DOHH2 (cell line): ENCODE measurements around the gene PHF13.

Experiments used
- EZH2phosphoT487 ChIP-seq: fragments of 200-600 bp; sonication (generic); IDR thresholded peaks from 2 replicates; pipeline ENCODE4 v1.6.1; 2017; ENCODE audit warnings: borderline replicate concordance, mild to moderate bottlenecking, antibody characterized with exemption, low read length, moderate library complexity, mixed read lengths
- TF ChIP-seq, protein P1 (sequence below): fragments of 200-600 bp; sonication (generic); IDR thresholded peaks from one replicate; pipeline ENCODE4 v1.5.1; 2014; ENCODE audit warnings: antibody characterized with exemption, mild to moderate bottlenecking, low read depth, low read length; ENCODE audit not compliant: poor library complexity, severe bottlenecking

DNA sequence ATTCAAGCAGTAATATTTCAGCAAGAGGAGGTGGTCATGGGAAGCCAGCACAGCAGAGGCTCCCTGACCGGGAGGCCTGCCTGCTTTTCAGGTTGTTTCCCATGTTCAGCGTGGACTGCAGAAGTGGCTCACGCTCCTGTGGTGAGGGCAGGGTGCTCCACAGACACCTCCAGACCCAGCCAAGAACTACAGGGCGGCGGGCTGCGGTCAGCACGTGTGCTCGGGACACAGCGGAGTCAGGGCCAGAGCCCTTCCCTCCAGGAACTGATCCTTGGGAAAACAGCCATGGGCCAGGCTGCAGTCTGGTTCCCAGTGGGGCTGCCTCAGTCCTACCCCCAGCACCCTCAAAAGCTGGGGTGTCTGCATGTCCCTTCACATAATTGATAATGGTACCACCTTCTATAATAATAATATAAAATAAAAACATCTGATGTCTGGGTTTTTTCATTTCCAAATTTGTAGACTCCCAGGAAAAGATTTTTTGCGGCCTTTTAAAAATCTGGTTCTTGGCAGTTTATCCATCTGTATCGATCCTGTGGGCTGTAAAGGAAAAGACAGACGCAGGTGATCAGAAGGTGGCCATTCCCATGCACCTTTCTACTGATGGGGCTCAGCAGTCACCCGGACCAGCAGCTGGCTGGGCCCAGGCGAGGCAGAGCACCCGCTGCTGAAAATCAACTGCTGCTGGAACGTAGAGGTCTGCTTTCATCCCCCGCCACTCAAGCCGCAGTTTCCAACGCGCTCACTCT is 21.8 kb downstream of the PHF13 start:
- TF ChIP-seq, protein P1, sequence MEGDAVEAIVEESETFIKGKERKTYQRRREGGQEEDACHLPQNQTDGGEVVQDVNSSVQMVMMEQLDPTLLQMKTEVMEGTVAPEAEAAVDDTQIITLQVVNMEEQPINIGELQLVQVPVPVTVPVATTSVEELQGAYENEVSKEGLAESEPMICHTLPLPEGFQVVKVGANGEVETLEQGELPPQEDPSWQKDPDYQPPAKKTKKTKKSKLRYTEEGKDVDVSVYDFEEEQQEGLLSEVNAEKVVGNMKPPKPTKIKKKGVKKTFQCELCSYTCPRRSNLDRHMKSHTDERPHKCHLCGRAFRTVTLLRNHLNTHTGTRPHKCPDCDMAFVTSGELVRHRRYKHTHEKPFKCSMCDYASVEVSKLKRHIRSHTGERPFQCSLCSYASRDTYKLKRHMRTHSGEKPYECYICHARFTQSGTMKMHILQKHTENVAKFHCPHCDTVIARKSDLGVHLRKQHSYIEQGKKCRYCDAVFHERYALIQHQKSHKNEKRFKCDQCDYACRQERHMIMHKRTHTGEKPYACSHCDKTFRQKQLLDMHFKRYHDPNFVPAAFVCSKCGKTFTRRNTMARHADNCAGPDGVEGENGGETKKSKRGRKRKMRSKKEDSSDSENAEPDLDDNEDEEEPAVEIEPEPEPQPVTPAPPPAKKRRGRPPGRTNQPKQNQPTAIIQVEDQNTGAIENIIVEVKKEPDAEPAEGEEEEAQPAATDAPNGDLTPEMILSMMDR, result no peak
- no peak for TF ChIP-seq EZH2phosphoT487
